Mesothelial cell of epicardium (in vitro differentiated cells): ENCODE data around the gene HCN3. TPM values are rescaled to one million over a fixed set of nuclear protein-coding genes. Genes with fewer than 3 reads are reported as not detected.

Experiments used
- DNase-seq, 2 experiments: peaks; one replicate each; pipeline ENCODE4 v3.0.0; 2021; ENCODE audit warnings: low spot score in 2 of 2; ENCODE audit not compliant: unreplicated experiment in 2 of 2
- H3K27ac Mint-ChIP-seq: 2 replicates; pipeline ENCODE4 v1.8.0; 2021; ENCODE audit warnings: mixed read lengths
- H3K27me3 Mint-ChIP-seq: 2 replicates; pipeline ENCODE4 v1.8.0; 2021; ENCODE audit warnings: low read depth, mixed read lengths
- H3K36me3 Mint-ChIP-seq: 2 replicates; pipeline ENCODE4 v1.8.0; 2021; ENCODE audit warnings: mixed read lengths
- H3K4me1 Mint-ChIP-seq: 2 replicates; pipeline ENCODE4 v1.8.0; 2021; ENCODE audit warnings: mixed read lengths
- H3K4me3 Mint-ChIP-seq: 2 replicates; pipeline ENCODE4 v1.8.0; 2021; ENCODE audit warnings: mild to moderate bottlenecking, moderate library complexity, mixed read lengths
- H3K9me3 Mint-ChIP-seq: 2 replicates; pipeline ENCODE4 v1.8.0; 2021; ENCODE audit warnings: mixed read lengths
- CTCF ChIP-seq: fragments of 200-600 bp; sonication (generic); IDR thresholded peaks from one replicate; pipeline ENCODE4 v1.5.0; 2021; ENCODE audit warnings: antibody characterized with exemption; ENCODE audit not compliant: unreplicated experiment
- total RNA-seq: library from RNA; stranded (reverse); gene quantifications from 3 replicates; pipeline ENCODE4 v1.2.1, GENCODE V29; 2021

Gene HCN3
- total RNA-seq, 1 donor from 2014 or later, result 13.1 TPM

- Mint-ChIP-seq H3K36me3 (peaks cover 43% of the 10 kb centered on the region), H3K9me3 (no peaks in the 10 kb centered on the region), H3K4me3 (no peak overlapping the region), H3K27ac (no peak overlapping the region), H3K27me3 (no peaks in the 10 kb centered on the region), H3K4me1 (peaks cover 14% of the 10 kb centered on the region)
- DNase-seq, result no peak
- no peak for TF ChIP-seq CTCF
Observed at GRCh38 chr1:155267373-155267772, 9.9 kb upstream of the HCN3 start.

- no peak overlapping the region for H3K27ac Mint-ChIP-seq
- DNase-seq, result no peak
- TF ChIP-seq CTCF, result no peak
- H3K36me3 Mint-ChIP-seq, result peaks cover 43% of the 10 kb centered on the region
- H3K9me3 Mint-ChIP-seq, result no peaks in the 10 kb centered on the region
- H3K4me1 Mint-ChIP-seq, result peaks cover 19% of the 10 kb centered on the region
- no peak overlapping the region for H3K4me3 Mint-ChIP-seq
- H3K27me3 Mint-ChIP-seq, result no peaks in the 10 kb centered on the region
Observed at GRCh38 chr1:155268630-155269029, 8.6 kb upstream of the HCN3 start.

- no peaks in the 10 kb centered on the region for H3K27me3 Mint-ChIP-seq
- H3K4me3 Mint-ChIP-seq, result no peak overlapping the region
- H3K4me1 Mint-ChIP-seq, result peaks cover 22% of the 10 kb centered on the region
- H3K36me3 Mint-ChIP-seq, result peaks cover 39% of the 10 kb centered on the region
- no peak for DNase-seq
- TF ChIP-seq CTCF, result no peak
- no peak overlapping the region for H3K27ac Mint-ChIP-seq
- H3K9me3 Mint-ChIP-seq, result no peaks in the 10 kb centered on the region
Observed at GRCh38 chr1:155269381-155269780, 7.9 kb upstream of the HCN3 start.

GRCh38 chr1:155272466-155273342 is 4.6 kb upstream of the HCN3 start:
- TF ChIP-seq CTCF, result no peak
- Mint-ChIP-seq H3K27me3 (no peaks in the 10 kb centered on the region), H3K4me3 (peak overlapping the region; percentile 96), H3K9me3 (no peaks in the 10 kb centered on the region), H3K4me1 (peaks cover 28% of the 10 kb centered on the region), H3K36me3 (peaks cover 17% of the 10 kb centered on the region), H3K27ac (peak overlapping the region; percentile 97)
- no peak for DNase-seq

GRCh38 chr1:155273343-155274245 is 3.7 kb upstream of the HCN3 start, which contains the start of gene CLK2:
Gene CLK2 (minus strand): TSS chr1:155273504. CDS start chr1:155270977, 2,527 bp downstream.
- Mint-ChIP-seq H3K27ac (peak within 1 kb of the TSS; percentile 97), H3K27me3 (no peaks in the 10 kb centered on the region), H3K4me1 (peaks cover 32% of the 10 kb centered on the region), H3K9me3 (no peaks in the 10 kb centered on the region), H3K4me3 (peak within 1 kb of the TSS; percentile 96), H3K36me3 (peaks cover 11% of the 10 kb centered on the region)
- no peak for TF ChIP-seq CTCF
- DNase-seq, result peak; percentile 88 to 92
